Mesendoderm (in vitro differentiated cells): ENCODE results near the gene PELI2.

Experiments
- DNase-seq: peaks from one replicate; pipeline ENCODE4 v3.0.0; 2013
- H2AK5ac ChIP-seq: 2 replicates; pipeline ENCODE4 v1.6.1; 2013; ENCODE audit warnings: low read length, inconsistent platforms
- H2BK120ac ChIP-seq: 2 replicates; pipeline ENCODE4 v1.6.1; 2013; ENCODE audit warnings: low read depth, mild to moderate bottlenecking, low read length, moderate library complexity, mixed read lengths
- H2BK15ac ChIP-seq: replicated peaks from 2 replicates; pipeline ENCODE4 v1.6.1; 2013; ENCODE audit warnings: low read depth, mild to moderate bottlenecking, moderate library complexity
- H2BK5ac ChIP-seq: 2 replicates; pipeline ENCODE4 v1.6.1; 2013; ENCODE audit warnings: low read length, inconsistent platforms
- H3K18ac ChIP-seq: 2 replicates; pipeline ENCODE4 v1.6.1; 2013; ENCODE audit warnings: mild to moderate bottlenecking, low read length, mixed read lengths
- H3K23ac ChIP-seq: one replicate; pipeline ENCODE4 v1.6.1; 2013; ENCODE audit warnings: low read length
- H3K27ac ChIP-seq: 2 replicates; pipeline ENCODE4 v1.5.1; 2013; ENCODE audit warnings: low read depth, mild to moderate bottlenecking, inconsistent platforms, low read length, moderate library complexity
- H3K27me3 ChIP-seq: 2 replicates; pipeline ENCODE4 v1.6.1; 2013; ENCODE audit warnings: low read length, control low read depth, mild to moderate bottlenecking, inconsistent platforms; ENCODE audit not compliant: insufficient read depth, poor library complexity
- H3K36me3 ChIP-seq: 2 replicates; pipeline ENCODE4 v1.6.1; 2013; ENCODE audit warnings: low read length, inconsistent platforms; ENCODE audit not compliant: control insufficient read depth, insufficient read depth
- H3K4ac ChIP-seq: one replicate; pipeline ENCODE4 v1.6.1; 2013; ENCODE audit warnings: low read depth, mild to moderate bottlenecking, low read length, moderate library complexity
- H3K4me1 ChIP-seq: 2 replicates; pipeline ENCODE4 v1.6.1; 2013; ENCODE audit warnings: low read depth, low read length, inconsistent platforms; ENCODE audit not compliant: control insufficient read depth
- H3K4me2 ChIP-seq: 2 replicates; pipeline ENCODE4 v1.6.1; 2013; ENCODE audit warnings: low read length
- H3K4me3 ChIP-seq: 2 replicates; pipeline ENCODE4 v1.5.1; 2013; ENCODE audit warnings: mild to moderate bottlenecking, low read length
- H3K56ac ChIP-seq: one replicate; pipeline ENCODE4 v1.6.1; 2013; ENCODE audit warnings: low read length
- H3K79me1 ChIP-seq: 2 replicates; pipeline ENCODE4 v1.6.1; 2013; ENCODE audit warnings: low read length, inconsistent platforms
- H3K79me2 ChIP-seq: 2 replicates; pipeline ENCODE4 v1.6.1; 2013; ENCODE audit warnings: mild to moderate bottlenecking, low read length; ENCODE audit not compliant: control insufficient read depth, insufficient read depth
- H3K9ac ChIP-seq: 2 replicates; pipeline ENCODE4 v1.6.1; 2013; ENCODE audit warnings: low read length, inconsistent platforms
- H4K5ac ChIP-seq: one replicate; pipeline ENCODE4 v1.6.1; 2013; ENCODE audit warnings: low read length
- H4K8ac ChIP-seq: one replicate; pipeline ENCODE4 v1.6.1; 2013; ENCODE audit warnings: low read depth, mild to moderate bottlenecking, control low read depth, low read length, moderate library complexity
- WGBS: extraction: QIAGEN DNeasy Blood & Tissue Kit; methylation state at CpG from one replicate; pipeline ENCODE4 v1.1.7; 2013; ENCODE audit warnings: low lambda C conversion rate, missing lambda C conversion rate; ENCODE audit not compliant: insufficient coverage; ENCODE audit errors: extremely low coverage; 5-methylcytosine and 5-hydroxymethylcytosine counted together

The PELI2 gene

DNA sequence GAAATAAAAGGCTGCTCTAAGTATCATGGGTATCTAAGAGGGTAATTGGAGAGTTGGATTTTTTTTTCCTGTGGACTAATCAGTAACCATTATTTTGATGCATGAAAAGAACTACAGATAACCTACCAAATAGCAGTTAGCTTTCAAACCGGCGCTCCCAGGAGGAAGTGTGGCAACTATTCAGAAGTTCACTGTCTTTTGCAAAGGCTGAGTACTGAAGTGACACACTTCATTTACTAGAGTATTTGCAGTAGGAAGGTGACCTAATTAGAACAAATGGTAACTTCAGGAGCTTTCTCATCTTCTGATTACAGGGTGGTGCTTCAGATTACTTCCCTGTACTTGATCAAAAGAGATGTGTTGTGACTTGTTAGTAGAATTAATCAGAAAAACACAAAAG, 87.7 kb downstream of the PELI2 start:
- Histone ChIP-seq H3K9ac (no peak overlapping the region), H3K79me1 (peaks cover 1% of the 10 kb centered on the region), H4K5ac (no peak overlapping the region), H2AK5ac (no peak overlapping the region), H3K4me3 (no peak overlapping the region), H3K56ac (no peak overlapping the region), H3K27me3 (no peaks in the 10 kb centered on the region), H3K4me2 (no peak overlapping the region), H3K36me3 (no peaks in the 10 kb centered on the region), H2BK15ac (no peak overlapping the region), H2BK120ac (no peak overlapping the region), H3K4ac (no peak overlapping the region), H4K8ac (no peak overlapping the region), H3K27ac (no peak overlapping the region), H2BK5ac (no peak overlapping the region), H3K23ac (no peak overlapping the region), H3K18ac (no peak overlapping the region), H3K4me1 (no peaks in the 10 kb centered on the region), H3K79me2 (no peaks in the 10 kb centered on the region)
- WGBS = no CpG with 5 or more reads among the region's 2 CpGs
- no peak for DNase-seq

DNA sequence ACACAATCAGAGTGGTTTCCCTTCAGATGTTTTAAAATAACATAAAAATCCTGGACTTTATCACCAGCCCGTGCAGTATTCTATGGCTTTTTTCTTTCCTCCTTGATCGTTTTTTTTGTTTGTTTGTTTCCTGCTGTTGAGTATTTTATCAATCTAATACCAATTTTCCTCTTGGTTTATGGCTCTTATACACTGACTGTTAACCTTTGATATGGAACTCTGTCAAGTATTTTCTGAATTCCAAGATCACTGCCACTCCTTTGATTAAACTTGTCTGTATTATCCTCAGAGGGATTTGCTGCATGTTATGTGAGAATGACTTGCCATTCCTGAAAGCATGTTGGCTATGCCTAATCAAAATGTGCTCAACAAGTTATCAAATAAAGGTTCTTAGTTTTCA, 88.4 kb downstream of the PELI2 start:
- no peak overlapping the region for H3K27ac ChIP-seq
- no peak overlapping the region for H3K9ac ChIP-seq
- no peak overlapping the region for H3K23ac ChIP-seq
- no peak overlapping the region for H2BK5ac ChIP-seq
- no peak overlapping the region for H2AK5ac ChIP-seq
- H3K18ac ChIP-seq = no peak overlapping the region
- peaks cover 1% of the 10 kb centered on the region for H3K79me1 ChIP-seq
- no peaks in the 10 kb centered on the region for H3K27me3 ChIP-seq
- no peak overlapping the region for H4K8ac ChIP-seq
- H3K56ac ChIP-seq = no peak overlapping the region
- H3K79me2 ChIP-seq = no peaks in the 10 kb centered on the region
- H4K5ac ChIP-seq = no peak overlapping the region
- H3K4me2 ChIP-seq = no peak overlapping the region
- no peak overlapping the region for H2BK15ac ChIP-seq
- DNase-seq = no peak
- no peak overlapping the region for H3K4ac ChIP-seq
- H3K4me1 ChIP-seq = no peaks in the 10 kb centered on the region
- no peak overlapping the region for H2BK120ac ChIP-seq
- H3K4me3 ChIP-seq = no peak overlapping the region
- WGBS = no CpG with 5 or more reads among the region's 2 CpGs
- H3K36me3 ChIP-seq = no peaks in the 10 kb centered on the region

DNA sequence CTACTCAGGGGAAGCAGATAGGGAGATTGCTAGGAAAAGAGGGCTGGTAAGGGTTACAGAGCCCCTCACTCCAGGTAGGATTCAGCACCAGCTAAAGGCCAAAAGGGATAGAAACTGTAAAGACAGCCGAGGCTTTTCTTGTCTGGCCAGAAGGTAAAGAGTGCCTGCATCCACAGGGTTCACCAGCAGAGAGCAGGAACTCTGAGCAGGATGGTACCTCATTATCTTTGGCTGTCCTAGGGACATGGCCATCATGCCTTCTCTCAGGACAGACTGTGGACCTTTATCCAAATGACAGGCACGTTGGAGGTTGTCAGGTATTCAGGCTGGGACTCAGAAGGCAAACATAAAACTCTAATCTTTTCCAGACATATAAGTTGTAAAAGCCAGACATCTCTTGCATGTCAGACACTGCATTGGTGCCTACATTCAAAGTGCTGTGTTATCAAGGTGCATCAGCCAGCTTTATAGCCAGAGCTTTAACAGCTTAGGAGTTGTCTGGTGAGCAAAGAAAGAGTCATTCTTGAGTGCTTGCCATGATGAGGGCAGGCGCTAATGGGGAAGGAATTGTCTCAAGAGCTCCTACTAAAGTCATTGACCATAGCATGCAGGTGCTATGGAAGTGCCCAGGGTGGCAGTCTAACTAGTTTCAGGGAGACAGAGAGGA, 89.5 kb downstream of the PELI2 start:
- H3K36me3 ChIP-seq = no peaks in the 10 kb centered on the region
- no peak overlapping the region for H4K8ac ChIP-seq
- no peak overlapping the region for H3K56ac ChIP-seq
- H3K23ac ChIP-seq = no peak overlapping the region
- no peak overlapping the region for H2BK120ac ChIP-seq
- peaks cover 1% of the 10 kb centered on the region for H3K79me1 ChIP-seq
- H3K27ac ChIP-seq = no peak overlapping the region
- no peak overlapping the region for H2AK5ac ChIP-seq
- no peak overlapping the region for H3K18ac ChIP-seq
- WGBS = no CpG with 5 or more reads among the region's 3 CpGs
- H3K4me3 ChIP-seq = no peak overlapping the region
- H3K4me2 ChIP-seq = no peak overlapping the region
- H3K4me1 ChIP-seq = no peaks in the 10 kb centered on the region
- no peak overlapping the region for H2BK5ac ChIP-seq
- no peaks in the 10 kb centered on the region for H3K27me3 ChIP-seq
- DNase-seq = no peak
- H3K4ac ChIP-seq = no peak overlapping the region
- H2BK15ac ChIP-seq = no peak overlapping the region
- no peaks in the 10 kb centered on the region for H3K79me2 ChIP-seq
- H3K9ac ChIP-seq = no peak overlapping the region
- H4K5ac ChIP-seq = no peak overlapping the region

DNA sequence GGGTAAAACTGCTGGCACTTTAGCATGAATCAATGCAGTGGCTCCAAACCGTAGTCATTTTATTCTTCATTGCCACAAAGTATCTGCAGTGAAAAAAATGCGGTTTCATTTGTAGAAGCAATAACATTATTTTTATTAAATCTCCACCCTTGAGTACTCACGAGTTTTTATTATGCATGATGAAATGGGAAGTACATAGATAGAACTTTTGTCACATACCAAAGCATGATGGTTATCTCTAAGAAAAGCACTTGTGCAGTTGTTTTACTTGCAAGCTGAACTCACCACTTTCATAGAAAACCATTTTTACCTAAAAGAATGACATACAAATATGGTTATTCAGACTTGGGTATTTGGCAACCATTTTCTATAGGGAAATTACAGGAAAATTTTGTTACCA, 90.3 kb downstream of the PELI2 start:
- H3K27ac ChIP-seq = no peak overlapping the region

DNA sequence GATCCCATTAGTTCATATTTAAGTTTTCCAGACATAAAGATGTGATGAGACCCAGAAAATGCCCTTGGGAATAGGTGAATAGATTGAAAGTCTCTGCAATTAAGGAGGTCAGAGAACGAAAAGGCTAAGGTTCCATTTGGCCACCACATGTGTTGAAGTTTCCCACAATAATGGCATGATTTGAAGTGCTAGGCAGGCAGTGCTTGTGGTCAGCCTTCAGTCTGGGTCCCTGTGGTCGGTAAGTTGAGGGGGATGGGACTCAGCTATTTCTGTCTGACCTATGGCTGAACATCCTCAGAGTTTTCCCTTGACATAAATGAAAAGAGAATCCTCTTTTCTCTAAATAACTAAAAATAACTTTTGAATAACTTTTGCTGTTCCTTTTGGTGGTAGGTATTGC, 92.4 kb downstream of the PELI2 start:
- no CpG with 5 or more reads among the region's 2 CpGs for WGBS

More for the DNA sequence above, 90.3 kb downstream of the PELI2 start:
- Histone ChIP-seq H3K79me2 (no peaks in the 10 kb centered on the region), H2BK5ac (no peak overlapping the region), H2BK15ac (no peak overlapping the region), H3K23ac (no peak overlapping the region), H3K9ac (no peak overlapping the region), H3K4ac (no peak overlapping the region), H3K56ac (no peak overlapping the region), H3K36me3 (no peaks in the 10 kb centered on the region), H2BK120ac (no peak overlapping the region), H2AK5ac (no peak overlapping the region), H3K18ac (no peak overlapping the region), H3K27me3 (no peaks in the 10 kb centered on the region), H3K4me3 (no peak overlapping the region), H3K79me1 (peaks cover 1% of the 10 kb centered on the region), H3K4me1 (no peaks in the 10 kb centered on the region), H4K5ac (no peak overlapping the region), H4K8ac (no peak overlapping the region), H3K4me2 (no peak overlapping the region)
- no peak for DNase-seq
- WGBS = no CpG with 5 or more reads among the region's 3 CpGs

DNA sequence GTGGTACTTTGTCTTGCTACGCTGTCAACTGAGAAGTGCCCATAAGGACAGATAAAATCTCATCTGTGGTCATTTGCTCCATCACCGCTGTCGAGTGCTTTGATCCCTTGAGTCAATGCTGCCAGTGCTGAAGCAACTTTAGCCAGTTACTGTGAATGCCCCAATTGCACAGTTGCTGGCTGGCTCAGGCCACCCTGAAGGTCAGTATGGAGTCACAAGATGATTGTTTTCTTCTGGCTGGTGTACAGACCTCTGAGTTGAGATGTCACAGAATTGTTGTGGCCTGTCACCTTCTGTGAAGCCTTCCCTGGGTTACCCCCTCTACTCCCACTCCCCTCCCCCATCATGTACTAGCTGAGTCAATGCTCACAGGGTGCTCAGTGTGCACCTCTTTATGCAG, 92.9 kb downstream of the PELI2 start:
- no peak overlapping the region for H4K5ac ChIP-seq
- no peak overlapping the region for H3K4ac ChIP-seq
- H2BK5ac ChIP-seq = no peak overlapping the region
- H3K79me2 ChIP-seq = no peaks in the 10 kb centered on the region
- peaks cover 2% of the 10 kb centered on the region for H3K4me1 ChIP-seq
- no peak overlapping the region for H3K23ac ChIP-seq
- H3K27ac ChIP-seq = no peak overlapping the region
- no peak overlapping the region for H4K8ac ChIP-seq
- no CpG with 5 or more reads among the region's 3 CpGs for WGBS
- no peak overlapping the region for H3K4me3 ChIP-seq
- no peak overlapping the region for H3K56ac ChIP-seq
- H3K18ac ChIP-seq = no peak overlapping the region
- H3K36me3 ChIP-seq = no peaks in the 10 kb centered on the region
- H3K4me2 ChIP-seq = no peak overlapping the region
- peaks cover 1% of the 10 kb centered on the region for H3K79me1 ChIP-seq
- no peak for DNase-seq
- H2AK5ac ChIP-seq = no peak overlapping the region
- H2BK15ac ChIP-seq = no peak overlapping the region
- no peaks in the 10 kb centered on the region for H3K27me3 ChIP-seq
- H3K9ac ChIP-seq = no peak overlapping the region
- H2BK120ac ChIP-seq = no peak overlapping the region

More for the DNA sequence above, 92.4 kb downstream of the PELI2 start:
- peaks cover 1% of the 10 kb centered on the region for H3K79me1 ChIP-seq
- H3K18ac ChIP-seq = no peak overlapping the region
- H3K27me3 ChIP-seq = no peaks in the 10 kb centered on the region
- H3K4me1 ChIP-seq = peaks cover 2% of the 10 kb centered on the region
- no peaks in the 10 kb centered on the region for H3K79me2 ChIP-seq
- no peak for DNase-seq
- H3K36me3 ChIP-seq = no peaks in the 10 kb centered on the region
- H4K8ac ChIP-seq = no peak overlapping the region
- H3K4ac ChIP-seq = no peak overlapping the region
- H3K23ac ChIP-seq = no peak overlapping the region
- H3K27ac ChIP-seq = no peak overlapping the region
- H2AK5ac ChIP-seq = no peak overlapping the region
- no peak overlapping the region for H3K9ac ChIP-seq
- H3K4me2 ChIP-seq = no peak overlapping the region
- no peak overlapping the region for H2BK5ac ChIP-seq
- H2BK120ac ChIP-seq = no peak overlapping the region
- no peak overlapping the region for H3K4me3 ChIP-seq
- H3K56ac ChIP-seq = no peak overlapping the region
- no peak overlapping the region for H4K5ac ChIP-seq
- H2BK15ac ChIP-seq = no peak overlapping the region
